Mesendoderm (in vitro differentiated cells): ENCODE data around the gene DAND5.

Source experiments
- DNase-seq: peaks from one replicate; pipeline ENCODE4 v3.0.0; 2013
- H2AK5ac ChIP-seq: 2 replicates; pipeline ENCODE4 v1.6.1; 2013; ENCODE audit warnings: low read length, inconsistent platforms
- H2BK120ac ChIP-seq: 2 replicates; pipeline ENCODE4 v1.6.1; 2013; ENCODE audit warnings: low read depth, mild to moderate bottlenecking, low read length, moderate library complexity, mixed read lengths
- H2BK15ac ChIP-seq: replicated peaks from 2 replicates; pipeline ENCODE4 v1.6.1; 2013; ENCODE audit warnings: low read depth, mild to moderate bottlenecking, moderate library complexity
- H2BK5ac ChIP-seq: 2 replicates; pipeline ENCODE4 v1.6.1; 2013; ENCODE audit warnings: low read length, inconsistent platforms
- H3K18ac ChIP-seq: 2 replicates; pipeline ENCODE4 v1.6.1; 2013; ENCODE audit warnings: mild to moderate bottlenecking, low read length, mixed read lengths
- H3K23ac ChIP-seq: one replicate; pipeline ENCODE4 v1.6.1; 2013; ENCODE audit warnings: low read length
- H3K27ac ChIP-seq: 2 replicates; pipeline ENCODE4 v1.5.1; 2013; ENCODE audit warnings: low read depth, mild to moderate bottlenecking, inconsistent platforms, low read length, moderate library complexity
- H3K27me3 ChIP-seq: 2 replicates; pipeline ENCODE4 v1.6.1; 2013; ENCODE audit warnings: low read length, control low read depth, mild to moderate bottlenecking, inconsistent platforms; ENCODE audit not compliant: insufficient read depth, poor library complexity
- H3K36me3 ChIP-seq: 2 replicates; pipeline ENCODE4 v1.6.1; 2013; ENCODE audit warnings: low read length, inconsistent platforms; ENCODE audit not compliant: control insufficient read depth, insufficient read depth
- H3K4ac ChIP-seq: one replicate; pipeline ENCODE4 v1.6.1; 2013; ENCODE audit warnings: low read depth, mild to moderate bottlenecking, low read length, moderate library complexity
- H3K4me1 ChIP-seq: 2 replicates; pipeline ENCODE4 v1.6.1; 2013; ENCODE audit warnings: low read depth, low read length, inconsistent platforms; ENCODE audit not compliant: control insufficient read depth
- H3K4me2 ChIP-seq: 2 replicates; pipeline ENCODE4 v1.6.1; 2013; ENCODE audit warnings: low read length
- H3K4me3 ChIP-seq: 2 replicates; pipeline ENCODE4 v1.5.1; 2013; ENCODE audit warnings: mild to moderate bottlenecking, low read length
- H3K56ac ChIP-seq: one replicate; pipeline ENCODE4 v1.6.1; 2013; ENCODE audit warnings: low read length
- H3K79me1 ChIP-seq: 2 replicates; pipeline ENCODE4 v1.6.1; 2013; ENCODE audit warnings: low read length, inconsistent platforms
- H3K79me2 ChIP-seq: 2 replicates; pipeline ENCODE4 v1.6.1; 2013; ENCODE audit warnings: mild to moderate bottlenecking, low read length; ENCODE audit not compliant: control insufficient read depth, insufficient read depth
- H3K9ac ChIP-seq: 2 replicates; pipeline ENCODE4 v1.6.1; 2013; ENCODE audit warnings: low read length, inconsistent platforms
- H4K5ac ChIP-seq: one replicate; pipeline ENCODE4 v1.6.1; 2013; ENCODE audit warnings: low read length
- H4K8ac ChIP-seq: one replicate; pipeline ENCODE4 v1.6.1; 2013; ENCODE audit warnings: low read depth, mild to moderate bottlenecking, control low read depth, low read length, moderate library complexity
- WGBS: extraction: QIAGEN DNeasy Blood & Tissue Kit; methylation state at CpG from one replicate; pipeline ENCODE4 v1.1.7; 2013; ENCODE audit warnings: low lambda C conversion rate, missing lambda C conversion rate; ENCODE audit not compliant: insufficient coverage; ENCODE audit errors: extremely low coverage; 5-methylcytosine and 5-hydroxymethylcytosine counted together

DAND5 gene

GRCh38 chr19:13010992-13011652 lies 41.7 kb downstream of the DAND5 start:
- H3K18ac ChIP-seq: no peak overlapping the region
- no peak overlapping the region for H3K4me3 ChIP-seq
- H3K79me1 ChIP-seq: no peaks in the 10 kb centered on the region
- no peak overlapping the region for H3K27ac ChIP-seq
- no peaks in the 10 kb centered on the region for H3K4me1 ChIP-seq
- H3K36me3 ChIP-seq: no peaks in the 10 kb centered on the region
- H3K23ac ChIP-seq: no peak overlapping the region
- peaks cover 81% of the 10 kb centered on the region for H3K27me3 ChIP-seq
- no peak overlapping the region for H2BK120ac ChIP-seq
- no peak overlapping the region for H3K4ac ChIP-seq
- no peak overlapping the region for H4K5ac ChIP-seq
- H3K4me2 ChIP-seq: no peak overlapping the region
- no peak overlapping the region for H2AK5ac ChIP-seq
- no peak for DNase-seq
- H2BK15ac ChIP-seq: no peak overlapping the region
- WGBS: no CpG with 5 or more reads among the region's 39 CpGs
- H4K8ac ChIP-seq: no peak overlapping the region
- H3K9ac ChIP-seq: no peak overlapping the region
- no peak overlapping the region for H3K56ac ChIP-seq
- no peak overlapping the region for H2BK5ac ChIP-seq
- no peaks in the 10 kb centered on the region for H3K79me2 ChIP-seq

- Histone ChIP-seq H3K79me2 (no peaks in the 10 kb centered on the region), H2AK5ac (no peak overlapping the region), H3K18ac (no peak overlapping the region), H3K56ac (no peak overlapping the region), H3K79me1 (no peaks in the 10 kb centered on the region), H3K27me3 (peaks cover 88% of the 10 kb centered on the region), H2BK15ac (no peak overlapping the region), H3K4me3 (no peak overlapping the region), H3K4me2 (no peak overlapping the region), H3K4ac (no peak overlapping the region), H2BK120ac (no peak overlapping the region), H3K9ac (no peak overlapping the region), H3K23ac (no peak overlapping the region), H3K27ac (no peak overlapping the region), H3K36me3 (no peaks in the 10 kb centered on the region), H3K4me1 (no peaks in the 10 kb centered on the region), H4K5ac (no peak overlapping the region), H4K8ac (no peak overlapping the region), H2BK5ac (no peak overlapping the region)
- WGBS: no CpG with 5 or more reads among the region's 54 CpGs
- DNase-seq: peak; percentile 49
Measured at GRCh38 chr19:13011653-13012389, 42.4 kb downstream of the DAND5 start.

DNA sequence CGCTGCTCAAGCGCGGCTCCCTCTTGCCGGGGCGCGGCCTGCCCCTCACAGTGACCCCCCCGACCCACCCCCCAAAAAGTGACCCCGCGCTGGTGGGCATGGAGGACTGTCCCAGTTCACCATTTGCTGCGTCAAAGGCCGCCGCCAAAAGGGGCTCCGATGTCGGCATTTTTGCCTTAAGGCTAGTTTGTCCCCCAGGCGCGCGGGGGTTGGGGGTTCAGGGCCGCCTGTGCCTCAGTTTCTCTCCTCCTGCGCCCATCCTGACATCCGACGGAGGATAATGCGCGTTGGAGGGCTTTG lies 43.0 kb downstream of the DAND5 start:
- Histone ChIP-seq H3K56ac (no peak overlapping the region), H3K27ac (no peak overlapping the region), H3K4ac (no peak overlapping the region), H3K23ac (no peak overlapping the region), H4K8ac (no peak overlapping the region), H3K36me3 (no peaks in the 10 kb centered on the region), H3K27me3 (peaks cover 91% of the 10 kb centered on the region), H3K4me1 (no peaks in the 10 kb centered on the region), H3K9ac (no peak overlapping the region), H3K79me1 (no peaks in the 10 kb centered on the region), H2BK5ac (no peak overlapping the region), H4K5ac (no peak overlapping the region), H2BK120ac (no peak overlapping the region), H2AK5ac (no peak overlapping the region), H3K79me2 (no peaks in the 10 kb centered on the region), H2BK15ac (no peak overlapping the region), H3K4me2 (no peak overlapping the region), H3K18ac (no peak overlapping the region), H3K4me3 (no peak overlapping the region)
- no CpG with 5 or more reads among the region's 23 CpGs for WGBS
- DNase-seq: no peak

DNA sequence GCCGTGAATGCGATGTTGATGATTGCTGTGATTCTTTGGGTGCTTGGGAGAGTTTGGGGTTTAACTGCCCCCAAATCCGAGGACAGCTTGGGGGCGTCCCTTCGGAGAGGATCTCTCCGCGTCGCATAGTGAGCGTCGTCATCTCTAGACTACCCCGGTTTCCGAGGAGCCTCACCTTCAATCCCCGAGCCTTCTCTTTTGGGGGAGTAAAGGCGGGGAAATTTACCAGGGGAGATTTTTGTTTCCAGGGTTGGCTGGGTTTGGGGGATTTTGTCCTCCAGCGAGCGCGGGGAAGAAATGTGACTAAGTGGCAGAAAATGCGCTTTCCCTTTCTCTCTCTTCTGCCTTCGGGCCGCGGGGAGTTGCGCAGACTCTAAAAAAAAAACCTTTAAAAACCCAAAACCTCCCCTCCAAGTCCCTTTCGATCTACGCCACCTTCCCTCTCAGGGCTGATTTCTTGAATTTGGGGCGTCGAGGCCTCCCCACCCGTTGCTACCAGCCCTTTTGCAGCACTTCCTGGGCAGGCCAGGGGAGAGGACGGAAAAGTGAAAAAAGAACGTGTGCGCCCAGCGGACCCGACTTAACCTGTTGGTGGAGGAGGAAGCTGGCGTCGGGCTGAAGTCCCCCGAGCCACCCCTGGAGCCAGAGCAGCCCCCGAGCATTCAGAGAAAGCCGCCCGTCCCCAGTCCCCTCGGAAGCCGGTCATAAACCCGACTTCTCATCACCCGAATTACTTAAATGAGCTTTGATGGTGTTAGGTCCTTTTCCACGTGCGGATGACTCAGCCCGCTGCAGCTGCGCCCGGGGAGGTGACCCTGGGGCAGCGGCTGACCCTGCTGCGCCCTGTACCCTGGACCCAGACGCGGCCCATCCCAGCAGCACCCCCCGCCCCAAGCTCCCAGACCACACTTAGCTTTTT lies 43.6 kb downstream of the DAND5 start:
- H3K4me1 ChIP-seq: peaks cover 2% of the 10 kb centered on the region
- no peak overlapping the region for H4K5ac ChIP-seq
- H3K27me3 ChIP-seq: peaks cover 92% of the 10 kb centered on the region
- H3K4me2 ChIP-seq: no peak overlapping the region
- WGBS: no CpG with 5 or more reads among the region's 52 CpGs
- no peak overlapping the region for H3K18ac ChIP-seq
- no peak overlapping the region for H2BK15ac ChIP-seq
- H3K4ac ChIP-seq: no peak overlapping the region
- H3K4me3 ChIP-seq: no peak overlapping the region
- H3K79me2 ChIP-seq: no peaks in the 10 kb centered on the region
- H3K23ac ChIP-seq: peak overlapping the region; percentile 75
- H3K27ac ChIP-seq: no peak overlapping the region
- H2BK5ac ChIP-seq: no peak overlapping the region
- H3K36me3 ChIP-seq: no peaks in the 10 kb centered on the region
- DNase-seq: peak; percentile 47
- H3K56ac ChIP-seq: no peak overlapping the region
- H2BK120ac ChIP-seq: no peak overlapping the region
- no peak overlapping the region for H4K8ac ChIP-seq
- H3K9ac ChIP-seq: no peak overlapping the region
- no peak overlapping the region for H2AK5ac ChIP-seq
- no peaks in the 10 kb centered on the region for H3K79me1 ChIP-seq

GRCh38 chr19:13013649-13014048 lies 44.3 kb downstream of the DAND5 start:
- no peak overlapping the region for H3K56ac ChIP-seq
- H4K8ac ChIP-seq: no peak overlapping the region
- H3K4me1 ChIP-seq: peaks cover 2% of the 10 kb centered on the region
- H3K4me3 ChIP-seq: no peak overlapping the region
- no peak overlapping the region for H3K4me2 ChIP-seq
- no peak overlapping the region for H2BK120ac ChIP-seq
- no peaks in the 10 kb centered on the region for H3K79me1 ChIP-seq
- no peak overlapping the region for H3K27ac ChIP-seq
- DNase-seq: no peak
- no CpG with 5 or more reads among the region's 20 CpGs for WGBS
- H3K79me2 ChIP-seq: no peaks in the 10 kb centered on the region
- H3K18ac ChIP-seq: no peak overlapping the region
- H3K4ac ChIP-seq: no peak overlapping the region
- H3K23ac ChIP-seq: no peak overlapping the region
- peaks cover 88% of the 10 kb centered on the region for H3K27me3 ChIP-seq
- H3K9ac ChIP-seq: no peak overlapping the region
- no peak overlapping the region for H4K5ac ChIP-seq
- H3K36me3 ChIP-seq: no peaks in the 10 kb centered on the region
- H2BK15ac ChIP-seq: no peak overlapping the region
- H2BK5ac ChIP-seq: no peak overlapping the region
- H2AK5ac ChIP-seq: no peak overlapping the region
